CD4-positive, alpha-beta T cell treated with Interleukin-15 for 4 hours (primary cell): ENCODE data around the gene TIMM23.
A peak's percentile ranks its signal among the peaks of the same experiment; 100 is the strongest.
"Not testable (repeated sequence)": the region's sequence is repeated elsewhere in the genome, so short reads cannot be mapped to it uniquely, and the experiment has no call there.

ENCODE experiments used
- DNase-seq: peaks from one replicate; pipeline ENCODE4 v3.0.0-alpha.2; 2020; ENCODE audit warnings: low spot score

Gene TIMM23

GRCh38 chr10:46024948-46025347, 52.7 kb downstream of the TIMM23 start:
- DNase-seq, result no peak

DNA sequence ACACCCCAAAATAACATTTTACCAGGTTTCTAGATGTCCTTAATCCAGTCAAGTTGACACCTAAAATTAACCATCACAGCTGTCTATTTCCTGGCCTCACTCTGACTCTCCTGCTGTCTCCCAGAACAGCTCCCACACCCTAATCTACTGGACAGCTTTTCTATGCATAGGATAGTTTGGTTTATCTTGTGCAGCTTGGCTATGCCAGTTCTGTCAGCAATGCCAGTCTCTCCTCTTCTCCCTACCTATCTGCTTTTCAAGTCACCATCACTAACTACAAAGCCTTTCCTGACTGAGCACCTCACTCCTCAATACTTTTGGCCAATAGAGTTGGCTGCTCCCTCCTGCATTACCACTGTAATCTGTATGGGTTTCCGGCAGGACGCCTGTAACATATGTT, 53.1 kb downstream of the TIMM23 start:
- DNase-seq, result no peak

GRCh38 chr10:46026106-46026505, 53.8 kb downstream of the TIMM23 start:
- DNase-seq, result no peak

DNA sequence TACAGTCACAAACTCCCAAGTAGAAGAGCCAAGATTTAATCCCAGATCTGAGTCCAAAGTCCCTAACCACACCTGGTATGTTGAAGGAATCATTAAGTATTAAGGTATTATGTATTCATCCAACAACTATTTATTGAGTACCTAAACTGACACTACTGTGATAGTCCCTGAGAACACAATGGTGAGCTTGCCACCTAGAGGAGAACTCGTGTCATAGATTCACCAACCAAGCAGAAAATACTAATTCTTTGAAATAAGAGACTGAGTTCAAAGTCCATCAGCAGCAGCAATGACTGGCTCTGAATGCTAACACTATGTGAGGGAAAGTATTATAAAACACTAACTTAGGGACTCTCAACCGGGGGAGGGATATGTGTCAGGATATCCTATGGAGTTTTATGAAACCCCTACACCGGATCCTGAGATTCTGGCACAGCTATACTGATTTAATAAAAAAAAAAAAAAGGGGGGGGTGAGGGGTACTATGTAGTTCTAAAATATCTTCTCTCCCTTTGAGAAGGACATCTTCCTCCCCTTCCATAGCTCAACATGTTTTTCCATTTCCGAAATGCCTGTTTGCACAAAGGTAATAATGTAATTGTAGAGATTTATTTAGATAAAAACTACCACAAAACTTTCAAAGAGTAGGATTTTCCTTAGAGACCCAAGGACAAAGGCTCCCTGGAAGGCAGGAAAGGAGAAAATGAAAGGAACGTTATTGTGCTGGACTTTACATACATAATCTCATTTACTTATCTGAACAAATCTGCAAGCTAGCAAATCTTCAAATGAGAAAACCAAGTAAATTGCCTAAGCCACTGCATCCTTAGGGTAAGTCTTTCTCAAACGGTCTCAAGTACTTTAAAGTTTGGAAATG, 56.5 kb downstream of the TIMM23 start:
- peak; percentile 66 for DNase-seq

GRCh38 chr10:46029461-46030030, 57.3 kb downstream of the TIMM23 start:
- DNase-seq, result no peak

DNA sequence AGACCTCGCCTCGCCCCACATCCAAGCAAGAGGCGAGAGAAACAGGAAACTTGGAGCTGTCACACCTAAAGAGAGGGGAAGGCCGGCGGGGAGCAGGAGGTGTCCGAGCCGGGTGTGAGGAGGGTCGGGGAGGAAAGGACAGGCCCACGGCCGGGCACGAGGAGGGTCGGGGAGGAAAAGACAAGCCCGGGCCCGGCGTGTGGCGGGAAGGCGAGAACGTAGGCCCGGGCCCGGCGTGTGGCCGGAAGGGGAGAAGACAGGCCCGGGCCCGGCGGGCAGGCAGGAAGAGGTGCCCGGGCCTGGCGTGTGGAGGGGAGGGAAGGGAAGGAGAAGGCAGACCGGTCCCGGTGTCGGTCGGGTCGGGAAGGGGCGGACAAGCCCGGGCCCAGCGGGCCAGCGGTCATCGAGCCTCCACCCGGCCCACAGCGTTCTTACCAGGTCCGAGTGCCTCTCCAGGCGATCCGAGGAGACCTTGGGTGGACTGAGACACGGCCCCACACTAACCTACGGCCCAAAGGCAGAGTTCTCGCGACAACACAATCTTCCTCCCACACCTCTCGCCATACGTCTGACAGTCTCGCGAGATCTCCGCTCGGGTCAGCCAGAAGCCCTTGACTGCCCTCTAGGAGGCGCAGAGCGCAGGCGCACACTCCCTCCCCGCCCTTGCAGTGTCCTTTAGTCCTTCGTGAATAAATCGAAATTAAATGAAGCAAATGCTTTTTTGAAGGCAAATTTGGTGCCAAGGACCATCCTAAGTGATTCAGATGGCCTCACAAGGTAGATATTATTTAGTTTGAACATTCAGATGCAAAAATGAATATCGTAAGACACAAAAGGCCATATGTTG, 58.0 kb downstream of the TIMM23 start, which contains the start of gene NCOA4:
TSS of gene NCOA4 (minus strand) at position 533 of the 847 bp plus-strand sequence. CDS start 13,943 bp downstream, outside the sequence.
- peak; percentile 97 for DNase-seq

GRCh38 chr10:46031648-46032532, 59.6 kb downstream of the TIMM23 start:
- DNase-seq, result no peak

GRCh38 chr10:46033602-46034011, 61.3 kb downstream of the TIMM23 start:
- no peak for DNase-seq

- DNase-seq, result no peak
These were observed 63.9 kb downstream of the TIMM23 start for GRCh38 chr10:46035923-46036849.

DNA sequence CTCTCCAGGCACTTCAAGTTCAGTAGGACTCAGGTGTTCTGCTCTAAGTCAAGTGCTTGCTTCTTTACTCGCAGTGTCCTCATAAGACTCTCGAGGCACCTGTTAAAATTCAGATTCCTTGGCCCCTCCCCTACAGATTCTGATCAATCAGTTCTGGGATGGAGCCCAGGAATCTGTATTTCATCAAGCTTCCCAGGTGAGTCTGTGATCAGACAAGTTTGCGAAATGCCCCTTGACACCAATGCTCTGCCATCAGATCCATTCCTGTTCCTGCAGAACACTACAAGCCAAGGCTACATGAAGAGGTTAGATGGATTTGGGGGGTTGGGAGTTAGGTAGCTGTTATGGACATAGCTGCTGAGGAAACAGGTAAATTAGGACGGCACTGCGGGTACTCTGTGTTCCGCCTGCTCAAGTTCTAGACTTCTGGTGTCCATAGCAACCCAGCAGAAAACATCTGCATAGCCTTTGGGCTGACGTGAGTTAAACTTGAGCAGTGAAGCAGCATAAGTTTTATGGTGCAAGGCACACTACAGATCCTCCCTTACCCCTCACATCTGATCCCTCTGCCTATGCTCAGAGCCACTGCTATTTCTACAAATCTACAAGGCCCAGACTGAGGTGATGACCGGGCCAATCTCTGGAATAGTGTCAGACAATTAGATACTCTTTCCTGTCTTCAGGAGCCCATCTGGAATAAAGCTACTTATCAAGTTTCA, 65.0 kb downstream of the TIMM23 start:
- DNase-seq, result no peak

DNA sequence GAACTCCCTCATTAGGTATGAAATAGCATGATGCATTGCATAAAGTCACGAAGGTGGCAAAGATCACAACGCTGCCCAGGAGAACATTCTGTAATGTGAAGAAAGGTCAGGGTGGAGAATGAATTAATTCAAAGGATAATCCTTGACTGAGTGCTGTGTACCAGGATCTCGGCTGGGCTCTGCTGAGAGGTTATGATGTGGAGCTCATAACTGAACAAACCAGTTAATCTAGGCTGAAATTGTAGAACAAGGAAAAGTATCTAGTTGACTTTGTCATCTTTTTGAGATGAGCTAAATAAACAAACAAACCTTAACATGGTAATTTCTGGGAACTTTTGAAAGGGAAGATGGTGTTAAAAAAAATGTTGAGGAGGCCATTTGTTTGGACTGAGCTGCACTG, 67.7 kb downstream of the TIMM23 start:
- DNase-seq, result no peak

- DNase-seq, result no peak
These were observed 70.2 kb downstream of the TIMM23 start for GRCh38 chr10:46042527-46042926.

GRCh38 chr10:46046261-46046660, 74.0 kb downstream of the TIMM23 start, which contains the start of gene MSMB:
TSS of gene MSMB (minus strand) at chr10:46046269. CDS start at chr10:46046237, 32 bp downstream.
- no peak for DNase-seq

DNA sequence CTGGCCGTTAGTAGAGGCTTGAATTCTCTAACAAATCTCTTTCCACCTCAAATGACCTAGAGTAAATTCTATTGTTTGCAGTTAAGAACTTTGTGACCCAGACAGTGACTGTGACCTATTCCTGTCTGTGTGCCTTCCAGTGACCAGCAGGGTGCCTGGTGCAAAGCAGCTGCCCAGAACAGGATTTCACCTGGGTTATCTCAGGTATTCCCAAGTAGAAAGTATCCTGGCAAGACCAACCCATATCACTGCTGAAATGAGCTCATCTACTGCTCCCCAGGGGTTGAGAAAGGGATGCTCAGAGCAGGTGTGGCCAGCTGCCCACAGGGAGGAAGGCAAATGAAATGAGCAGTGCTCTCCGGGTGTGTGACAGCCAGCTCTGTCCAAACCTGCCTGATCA, 75.9 kb downstream of the TIMM23 start:
- no peak for DNase-seq

- not testable (repeated sequence) for DNase-seq
These were observed 77.2 kb downstream of the TIMM23 start for GRCh38 chr10:46049497-46049831.

- no peak for DNase-seq
These were observed 78.8 kb downstream of the TIMM23 start for GRCh38 chr10:46050941-46051623.

DNA sequence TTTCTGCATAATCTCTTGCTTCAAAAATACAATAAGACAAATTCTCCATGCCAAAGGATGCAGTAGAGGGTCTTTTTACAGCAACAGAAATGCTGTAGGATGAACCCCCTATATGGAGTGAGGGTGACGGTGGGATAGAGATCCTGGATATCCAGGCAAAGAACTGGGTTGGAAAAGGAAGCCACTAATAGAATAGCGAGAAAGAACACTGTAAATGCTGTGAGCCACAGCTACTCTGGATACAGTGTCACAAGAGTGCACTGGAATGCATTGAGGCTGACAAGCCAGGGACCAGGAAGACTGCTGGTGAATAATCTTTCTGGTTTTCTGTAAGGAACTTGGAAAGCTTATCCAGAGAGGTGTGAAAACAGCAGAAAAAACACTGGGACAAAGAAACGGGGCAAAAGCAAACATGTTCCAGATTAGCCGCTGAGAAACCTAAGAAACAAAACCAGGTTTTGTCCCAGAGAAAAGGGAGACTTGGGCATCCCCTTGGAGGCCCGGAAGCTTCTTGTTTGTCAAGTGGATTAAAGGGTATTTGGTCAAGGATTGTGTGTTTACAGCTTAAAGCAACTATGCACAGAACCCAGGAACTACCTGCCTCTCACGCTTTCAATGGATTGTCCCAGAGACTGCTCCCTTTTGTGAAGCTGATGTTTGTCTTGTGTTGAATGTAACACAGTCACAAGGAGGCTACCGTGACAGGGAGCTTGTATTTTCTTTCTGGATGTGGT, 79.9 kb downstream of the TIMM23 start:
- DNase-seq, result no peak

DNA sequence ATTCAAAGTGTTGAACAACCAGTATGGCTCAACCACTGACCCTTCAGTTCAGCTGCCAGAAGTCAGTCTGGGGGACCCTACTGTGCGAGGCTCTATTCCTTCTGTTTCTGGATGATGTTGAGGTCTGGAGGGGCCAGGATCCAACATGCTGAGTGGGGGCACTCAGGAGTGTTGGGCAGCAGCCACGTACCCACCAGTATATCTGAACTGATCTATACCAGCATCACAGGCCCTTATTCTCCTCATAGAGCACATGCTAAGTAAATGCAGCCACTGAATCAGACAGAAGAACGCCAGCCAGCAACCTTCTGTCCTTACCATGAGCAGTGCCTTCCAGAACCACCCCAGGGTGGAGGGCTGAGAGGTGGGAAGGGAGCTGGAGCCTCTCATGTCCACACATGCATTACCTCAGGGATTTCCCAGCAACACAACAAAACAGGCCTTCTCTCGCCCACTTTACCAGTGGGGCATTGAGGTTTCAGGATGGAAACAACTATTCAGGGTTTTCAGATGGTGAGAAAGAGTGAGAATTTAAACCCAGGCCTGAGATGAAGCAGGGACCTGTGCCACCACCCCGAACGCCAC, 80.6 kb downstream of the TIMM23 start:
- no peak for DNase-seq
